ENCODE data around the gene ALG9.
A peak's percentile ranks its signal among the peaks of the same experiment; 100 is the strongest.

ALG9 gene

GRCh38 chr11:111870886-111871692 lies at the start of gene ALG9:
Gene ALG9, minus strand, starts transcription at chr11:111871581. Its CDS starts 99 bp downstream, at chr11:111871482.
- H3K4me3 ChIP-seq (replicated peaks; ENCODE audit: low read depth, low read length): peak within 1 kb of the TSS; percentile 63
- TF ChIP-seq CTCF (IDR thresholded peaks at IDR 0.05; ENCODE audit: low read depth, low read length, missing control alignments): peak; percentile 17
- DNase-seq (ENCODE audit: extremely low read depth, low read depth): peak; percentile 60

GRCh38 chr11:111920908-111921307 lies 49.5 kb upstream of the ALG9 start:
- no peak for TF ChIP-seq CTCF (IDR thresholded peaks at IDR 0.05; ENCODE audit: low read depth, low read length, missing control alignments)
- no peak for DNase-seq (ENCODE audit: extremely low read depth, low read depth)
- H3K4me3 ChIP-seq (replicated peaks; ENCODE audit: low read depth, low read length): no peak overlapping the region

- DNase-seq (ENCODE audit: extremely low read depth, low read depth): no peak
- no peak for TF ChIP-seq CTCF (IDR thresholded peaks at IDR 0.05; ENCODE audit: low read depth, low read length, missing control alignments)
- H3K4me3 ChIP-seq (replicated peaks; ENCODE audit: low read depth, low read length): no peak within 1 kb of the TSS
Observed at GRCh38 chr11:111918390-111919256, 47.2 kb upstream of the ALG9 start, which contains the start of gene C11orf52. Gene C11orf52, plus strand, starts transcription at chr11:111918913. Its CDS starts 60 bp downstream, at chr11:111918973.

GRCh38 chr11:111917788-111918187 lies 46.4 kb upstream of the ALG9 start:
- no peak for DNase-seq (ENCODE audit: extremely low read depth, low read depth)
- no peak for TF ChIP-seq CTCF (IDR thresholded peaks at IDR 0.05; ENCODE audit: low read depth, low read length, missing control alignments)
- H3K4me3 ChIP-seq (replicated peaks; ENCODE audit: low read depth, low read length): no peak overlapping the region

GRCh38 chr11:111917312-111917711 lies 45.9 kb upstream of the ALG9 start:
- no peak overlapping the region for H3K4me3 ChIP-seq (replicated peaks; ENCODE audit: low read depth, low read length)
- no peak for TF ChIP-seq CTCF (IDR thresholded peaks at IDR 0.05; ENCODE audit: low read depth, low read length, missing control alignments)
- no peak for DNase-seq (ENCODE audit: extremely low read depth, low read depth)

- DNase-seq (ENCODE audit: extremely low read depth, low read depth): no peak
- no peak for TF ChIP-seq CTCF (IDR thresholded peaks at IDR 0.05; ENCODE audit: low read depth, low read length, missing control alignments)
- no peak overlapping the region for H3K4me3 ChIP-seq (replicated peaks; ENCODE audit: low read depth, low read length)
Observed at GRCh38 chr11:111916768-111917167, 45.4 kb upstream of the ALG9 start.

All from HFF-Myc (cell line).